Subcutaneous preadipocyte (primary cell): ENCODE results near the gene CFAP54. TPM values are rescaled to one million over a fixed set of nuclear protein-coding genes. Genes with fewer than 3 reads are reported as not detected.

Experiments used
- total RNA-seq: library from RNA; depleted of rRNA; stranded (reverse); fragments of >200 nt; gene quantifications from 2 replicates; pipeline ENCODE4 v1.2.3, GENCODE V29; 2012

Gene CFAP54, protein sequence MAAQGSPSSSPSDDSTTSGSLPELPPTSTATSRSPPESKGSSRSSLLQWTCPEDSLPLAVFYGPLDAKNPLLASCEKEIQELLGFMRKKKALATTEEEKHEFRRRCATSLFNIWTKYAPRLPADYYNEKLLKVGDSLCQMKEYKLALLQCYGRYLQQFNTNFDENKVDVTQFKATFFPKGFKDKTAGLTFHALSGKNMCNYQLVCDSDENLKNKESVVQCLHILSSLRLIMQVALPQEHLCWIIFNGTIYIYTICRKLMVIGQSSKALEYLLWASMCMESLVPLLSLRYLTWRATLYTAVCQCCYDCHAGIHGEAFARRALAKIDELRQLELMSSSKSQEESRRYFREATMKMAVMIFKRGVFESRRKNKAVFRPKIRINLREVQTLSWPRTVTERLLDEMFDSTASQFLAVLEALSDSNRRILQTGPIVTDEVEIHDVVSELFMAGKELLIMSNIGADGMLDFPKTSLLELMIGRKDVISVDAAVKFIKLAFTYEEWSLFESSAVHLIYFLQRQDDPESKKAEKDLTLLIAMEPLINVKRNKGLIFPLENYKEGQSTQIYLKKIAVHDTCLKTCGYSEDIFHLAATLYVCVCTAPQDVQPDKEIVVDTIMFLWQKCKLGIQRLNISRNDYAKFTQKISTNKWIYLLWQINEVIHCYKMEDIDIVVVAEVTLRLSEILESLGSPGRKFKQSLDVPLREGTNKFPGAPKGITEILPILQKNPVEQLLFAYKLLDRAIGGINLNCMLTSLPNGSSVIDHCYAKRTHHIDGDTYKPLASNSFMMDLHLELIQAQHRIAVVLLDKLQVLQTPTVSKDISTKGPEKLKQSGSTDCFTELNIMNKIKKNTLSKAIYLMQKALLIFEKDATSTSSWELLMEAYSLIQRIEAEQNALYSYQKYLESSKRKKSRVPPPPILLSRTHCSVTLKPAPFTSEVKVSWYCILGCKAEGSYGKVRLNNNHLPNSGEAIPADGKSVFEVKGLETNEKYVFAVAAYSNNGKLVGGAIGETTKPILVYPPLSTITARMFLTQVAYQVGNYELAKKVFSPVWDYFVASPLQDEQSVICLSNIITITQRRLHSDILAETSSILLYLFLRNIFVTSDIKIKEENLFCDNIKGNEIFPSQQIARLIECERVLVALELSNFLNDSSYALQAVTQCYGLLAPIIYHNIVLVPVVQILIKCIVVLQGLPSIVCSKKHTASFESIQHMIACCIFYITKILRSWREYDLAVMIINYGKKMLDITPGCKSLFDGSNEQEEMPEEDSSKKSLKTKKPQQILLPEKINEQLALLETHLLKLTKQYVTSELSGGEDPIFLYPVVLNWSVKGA (N-terminal part only)
- total RNA-seq, result 1.1 and 1.4 TPM in 2 replicates

DNA sequence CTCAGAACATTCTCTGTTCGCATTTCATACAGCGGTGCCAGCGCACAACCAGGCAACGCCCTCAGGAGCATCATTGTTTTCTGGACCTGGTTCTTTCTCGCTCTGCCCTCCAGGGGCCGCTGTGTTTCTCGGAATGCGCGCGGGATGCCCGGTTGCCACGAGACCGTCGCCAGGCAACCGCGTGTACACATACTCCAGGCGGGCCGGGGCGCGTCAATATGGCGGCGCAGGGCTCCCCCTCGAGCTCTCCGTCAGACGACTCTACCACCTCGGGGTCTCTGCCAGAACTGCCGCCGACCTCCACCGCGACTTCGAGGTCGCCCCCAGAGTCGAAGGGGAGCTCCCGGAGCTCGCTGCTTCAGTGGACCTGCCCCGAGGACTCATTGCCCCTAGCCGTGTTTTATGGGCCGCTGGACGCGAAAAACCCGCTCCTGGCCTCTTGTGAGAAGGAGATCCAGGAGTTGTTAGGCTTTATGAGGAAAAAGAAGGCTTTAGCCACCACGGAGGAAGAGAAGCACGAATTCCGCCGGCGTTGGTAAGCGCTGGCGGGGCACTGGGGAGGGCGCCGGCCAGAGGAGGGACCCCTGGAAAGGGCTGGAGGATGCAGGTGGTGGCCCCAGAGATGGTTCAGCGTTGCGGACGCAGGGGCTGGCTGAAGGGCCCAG is at the start of gene CFAP54:
CFAP54 (plus strand) TSS at position 186 of the 665 bp plus-strand sequence; CDS start at position 219, 33 bp downstream.

DNA sequence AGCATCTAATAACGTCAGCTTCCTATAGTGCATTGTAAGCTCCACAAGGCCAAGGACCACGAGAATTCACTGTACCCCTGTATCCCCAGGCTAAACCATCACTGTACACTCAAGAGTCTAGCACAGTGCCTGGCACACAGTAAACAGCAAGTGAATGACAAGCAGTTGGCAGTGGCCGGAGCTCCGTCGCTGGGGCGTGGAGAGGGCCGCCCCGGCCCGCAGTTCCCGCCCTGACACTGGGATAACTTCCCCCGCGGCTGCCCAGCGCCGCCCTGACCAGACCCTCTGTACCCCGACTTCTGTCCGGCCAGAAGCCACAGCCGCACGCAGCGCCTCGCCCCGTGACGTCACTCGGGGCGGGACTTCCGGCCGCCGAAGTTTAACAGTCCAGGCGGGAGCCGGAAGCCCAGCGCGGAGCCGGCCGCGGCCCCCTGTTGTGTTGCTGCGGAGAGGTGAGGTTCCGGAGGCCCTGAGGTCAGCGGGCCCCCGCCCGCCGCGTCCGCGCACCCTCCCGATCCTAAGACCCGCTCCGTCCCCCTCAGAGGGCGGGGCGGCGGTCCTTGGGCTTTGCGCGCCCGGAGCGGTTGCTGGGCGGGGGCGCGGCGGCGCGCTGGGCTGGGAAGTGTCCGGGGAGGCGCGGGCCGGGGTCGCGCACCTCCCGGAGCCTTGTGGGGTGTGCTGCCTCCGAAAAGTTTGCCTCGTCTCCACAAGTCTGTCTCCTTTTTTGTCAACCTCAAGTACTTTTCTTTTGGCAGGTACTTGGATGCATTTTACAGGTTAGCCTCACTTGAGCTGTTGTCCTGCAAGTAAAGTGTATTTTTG is 417.7 kb downstream of the CFAP54 start, which contains the start of gene NEDD1:
NEDD1 (plus strand) TSS at position 409 of the 822 bp plus-strand sequence. CDS start 2,503 bp downstream, outside the sequence.

Other genes starting within 250 kb of the CFAP54 start
- gene CDK17, start 89.1 kb upstream of the CFAP54 start, total RNA-seq, result 64.3 and 73.3 TPM in 2 replicates